GDM1 (cell line): ENCODE measurements around the gene MAN1B1.

Source experiments
- DNase-seq: peaks from one replicate; lab custom pipeline; 2025; lab: John Stamatoyannopoulos, UW

The MAN1B1 gene

DNA sequence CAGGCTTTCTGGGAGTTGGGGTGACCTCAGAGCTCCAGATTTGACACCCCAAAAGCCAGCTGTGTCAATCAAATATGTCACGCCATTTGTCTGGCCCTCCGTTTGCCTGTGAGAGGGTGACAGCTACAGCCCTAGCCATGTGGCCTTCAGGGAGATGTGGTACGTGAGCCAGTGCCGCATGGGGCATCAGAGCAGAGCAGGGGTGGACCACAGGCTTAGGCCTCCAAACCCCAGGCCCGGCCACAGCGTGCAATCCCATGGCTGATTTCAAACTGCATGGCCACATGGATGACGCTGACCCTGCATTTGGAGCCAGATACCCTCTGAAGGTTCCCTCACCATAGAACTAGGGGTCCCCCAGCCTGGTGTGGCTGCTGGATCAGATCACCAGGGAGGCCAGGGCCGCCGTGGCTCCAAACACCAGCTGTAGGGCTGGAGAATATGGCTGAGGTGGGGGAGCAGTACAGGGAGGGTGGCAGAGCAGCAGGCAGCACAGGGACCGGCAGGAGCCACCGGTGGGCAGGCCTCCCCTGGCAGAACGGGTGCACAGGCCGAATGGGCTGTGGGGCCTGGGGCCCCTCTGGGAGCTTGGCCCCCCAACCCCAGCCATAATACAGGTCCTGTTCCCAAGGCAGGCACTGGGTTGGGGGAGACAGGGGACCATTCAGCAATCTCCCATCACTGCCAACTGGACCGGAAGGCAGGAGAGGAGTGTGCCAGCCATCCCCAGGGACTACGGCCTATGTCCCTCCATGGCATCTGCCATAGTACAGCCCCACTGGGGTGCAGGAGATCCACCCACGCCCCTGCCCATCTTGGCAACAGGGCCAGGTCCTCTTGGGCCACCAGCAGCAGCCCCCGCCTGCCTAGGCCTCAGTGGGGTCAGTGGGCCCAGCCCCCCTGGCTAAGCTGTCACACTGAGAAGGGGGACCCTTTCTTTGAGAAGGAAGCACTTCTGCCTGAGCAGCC, 18.0 kb upstream of the MAN1B1 start:
- no peak for DNase-seq

DNA sequence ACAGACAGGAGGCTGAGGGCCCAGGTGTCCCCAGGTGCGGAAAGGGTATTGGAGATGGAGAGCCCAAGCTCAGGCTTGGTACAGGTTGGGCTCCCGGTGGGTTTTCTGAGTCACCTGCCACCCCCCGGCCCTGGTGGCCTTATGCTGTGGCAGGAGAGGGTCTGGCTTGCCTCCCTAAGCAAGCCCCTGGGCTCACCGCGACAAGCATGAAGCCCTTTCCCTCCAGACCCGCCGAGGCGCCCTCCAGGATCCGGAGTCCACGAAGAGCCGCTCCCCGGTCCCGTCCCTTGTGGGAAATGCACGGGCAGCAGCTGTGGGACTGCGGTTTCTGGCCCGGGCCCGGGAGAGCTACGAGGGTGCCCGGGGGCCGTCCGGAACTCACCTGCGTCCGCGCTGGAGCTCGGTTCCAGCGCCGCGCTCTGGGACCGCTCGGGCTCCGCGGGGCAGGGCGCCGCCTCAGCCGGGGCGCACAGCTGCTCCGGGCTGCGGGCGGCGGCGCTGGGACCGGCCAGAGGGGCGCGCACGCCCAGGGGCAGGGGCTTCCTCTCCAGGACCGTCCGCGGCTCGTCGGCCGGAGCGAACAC, 17.2 kb upstream of the MAN1B1 start:
- DNase-seq: no peak

DNA sequence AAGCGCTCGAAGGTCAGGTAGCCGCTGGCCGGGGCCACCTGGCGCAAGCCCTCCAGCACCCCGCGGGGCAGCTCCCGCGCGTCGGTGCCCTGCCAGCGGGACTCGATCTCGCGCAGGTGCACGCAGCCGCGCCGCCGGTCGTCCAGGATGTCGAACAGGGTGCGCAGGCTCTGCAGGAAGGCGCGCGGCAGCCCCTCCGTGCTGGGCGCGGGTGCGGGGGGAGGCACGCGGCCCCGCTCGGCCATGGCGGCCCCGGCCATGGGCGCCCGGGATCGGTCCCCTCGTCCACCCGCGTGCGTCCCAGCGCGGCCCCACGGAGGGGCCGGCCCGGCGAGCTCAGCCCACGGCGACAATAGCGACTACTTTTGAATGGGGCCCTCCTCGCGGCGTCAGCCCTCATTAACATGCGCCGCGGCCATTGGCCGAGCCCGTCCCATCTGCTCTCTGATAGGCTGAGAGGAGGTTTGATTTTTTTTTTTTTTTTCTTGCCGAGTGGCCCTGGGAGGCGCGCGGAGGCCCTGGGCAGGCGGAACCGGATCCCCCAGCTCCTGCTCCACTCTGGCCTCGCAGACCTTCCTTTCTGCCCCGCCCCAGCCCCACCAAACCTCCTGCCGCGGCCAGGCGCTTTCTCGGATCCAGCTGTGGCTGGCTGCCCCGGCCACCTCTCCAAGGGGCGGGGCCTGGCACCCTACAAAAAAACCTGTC, 16.4 kb upstream of the MAN1B1 start, which contains the start of gene SAPCD2:
Gene SAPCD2 (minus strand): TSS at position 357 of the 705 bp plus-strand sequence. CDS start 97 bp downstream, at position 260.
- DNase-seq: peak; percentile 86

DNA sequence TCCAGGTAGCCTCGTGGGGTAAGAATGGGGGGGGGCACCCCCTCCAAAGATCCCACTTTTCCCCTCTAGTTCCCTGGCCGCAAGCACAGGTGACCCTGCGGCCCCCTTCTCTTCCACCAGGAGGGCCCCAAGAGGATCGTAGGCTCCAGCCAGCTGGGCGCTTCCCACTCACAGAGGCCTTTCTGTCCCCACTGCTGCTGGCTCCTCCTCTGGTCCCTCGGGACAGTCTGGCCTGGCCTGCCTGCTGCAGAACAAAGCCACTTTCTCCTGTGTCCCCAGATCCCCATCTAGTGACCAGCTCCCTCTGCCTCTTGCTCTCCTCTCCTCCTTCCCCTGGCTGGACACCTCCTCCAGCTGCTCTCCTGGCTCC, 15.9 kb upstream of the MAN1B1 start:
- DNase-seq: no peak

DNA sequence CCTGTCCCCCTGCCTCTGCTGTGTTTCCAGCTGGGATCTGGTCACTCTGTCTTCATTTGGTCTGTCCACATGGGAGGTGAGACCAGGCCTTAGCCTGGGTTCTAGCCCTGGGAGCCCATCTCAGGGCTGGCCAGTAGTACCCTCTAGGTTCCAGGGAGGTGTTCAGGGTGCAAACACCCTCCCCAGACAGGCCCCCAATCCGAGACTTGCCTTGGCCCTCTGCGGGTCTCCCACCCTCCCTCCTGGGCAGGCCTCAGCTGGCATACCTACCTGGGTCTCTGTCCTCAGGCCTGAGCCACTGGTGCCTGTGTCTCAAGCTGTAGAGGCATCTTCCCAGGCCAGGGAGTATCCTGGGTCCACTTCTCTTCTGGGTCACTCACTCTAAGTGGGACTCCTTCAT, 15.5 kb upstream of the MAN1B1 start:
- DNase-seq: no peak

DNA sequence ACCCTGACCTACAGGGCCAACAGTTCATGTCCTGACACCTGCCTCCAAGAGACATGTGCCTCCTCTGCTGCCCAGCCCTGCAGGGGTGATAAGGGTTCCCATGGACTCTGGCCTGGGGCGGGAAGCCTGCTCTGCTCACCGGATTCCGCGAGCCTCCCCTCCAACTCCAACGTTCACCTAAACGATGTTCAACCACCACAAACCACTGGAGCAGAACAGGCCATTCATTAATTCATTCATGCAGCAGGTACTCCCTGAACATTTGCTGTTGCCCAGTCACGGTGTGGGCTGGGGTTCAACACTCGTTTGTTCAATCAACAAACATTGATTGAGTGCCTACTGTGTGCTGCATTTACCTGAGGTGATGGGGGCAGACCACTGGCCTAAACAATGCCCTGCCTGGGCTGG, 12.8 kb upstream of the MAN1B1 start:
- no peak for DNase-seq

DNA sequence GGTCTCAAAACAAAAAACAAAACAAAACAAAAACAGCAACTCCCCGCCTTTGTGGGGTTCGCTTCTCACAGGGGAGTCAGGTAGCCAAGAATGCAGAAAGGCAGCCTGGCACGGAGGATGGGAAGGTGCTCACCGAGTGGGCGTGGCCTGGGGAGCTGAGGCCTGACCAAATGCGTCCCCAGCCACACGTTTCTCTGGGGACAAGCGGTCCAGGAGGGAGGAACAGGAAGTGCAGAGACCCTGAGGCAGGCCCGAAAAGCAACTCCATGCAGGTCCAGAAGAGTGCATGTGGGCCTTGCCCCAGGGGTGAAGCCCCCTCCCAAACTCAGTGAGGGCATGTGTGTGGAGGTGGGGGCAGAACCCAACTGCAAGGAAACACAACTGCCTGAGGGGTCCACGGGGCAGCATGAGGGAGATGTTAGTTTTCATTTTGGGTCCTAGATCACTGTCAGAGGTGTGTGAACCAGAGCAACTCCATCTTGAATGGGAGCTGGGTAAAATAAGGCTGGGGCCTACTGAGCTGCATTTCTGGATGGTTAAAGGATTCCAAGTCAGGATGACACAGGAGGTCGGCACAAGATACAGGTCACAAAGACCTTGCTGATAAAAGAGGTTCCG, 12.0 kb upstream of the MAN1B1 start:
- DNase-seq: no peak

DNA sequence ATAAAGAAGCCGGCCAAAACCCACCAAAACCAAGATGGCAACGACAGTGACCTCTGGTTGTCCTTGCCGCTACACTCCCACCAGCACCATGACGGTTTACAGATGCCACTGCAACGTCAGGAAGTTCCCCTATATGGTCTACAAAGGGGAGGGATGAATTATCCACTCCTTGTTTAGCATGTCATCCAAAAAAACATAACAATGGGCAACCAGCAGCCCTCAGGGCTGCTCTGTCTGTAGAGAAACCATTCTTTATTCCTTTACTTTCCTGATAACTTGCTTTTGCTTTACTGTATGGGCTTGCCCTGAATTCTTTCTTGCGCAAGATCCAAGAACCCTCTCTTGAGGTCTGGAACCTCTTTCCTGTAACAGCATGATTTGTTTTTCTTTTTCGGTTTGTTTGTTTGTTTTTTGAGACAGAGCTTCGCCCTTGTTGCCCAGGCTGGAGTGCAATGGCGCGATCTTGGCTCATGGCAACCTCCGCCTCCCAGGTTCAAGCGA, 11.5 kb upstream of the MAN1B1 start:
- DNase-seq: no peak

DNA sequence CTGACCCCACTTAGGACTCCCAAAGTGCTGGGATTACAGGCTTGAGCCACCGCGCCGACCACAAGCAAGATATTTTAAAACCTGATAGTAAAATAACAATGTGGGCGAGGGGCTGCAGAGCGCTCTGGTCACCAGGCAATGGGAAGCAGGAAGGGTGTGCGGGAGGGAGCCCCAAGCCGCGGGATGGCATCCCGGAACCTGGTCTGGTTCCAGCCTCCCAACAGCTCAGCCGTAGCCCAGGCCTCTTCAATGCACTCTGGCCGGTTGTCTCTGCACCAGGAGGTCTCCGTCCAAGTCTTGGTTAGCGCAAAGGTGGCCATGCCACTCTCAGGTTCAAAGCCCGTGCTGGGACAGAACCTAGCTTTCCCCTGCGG, 10.2 kb upstream of the MAN1B1 start:
- no peak for DNase-seq

DNA sequence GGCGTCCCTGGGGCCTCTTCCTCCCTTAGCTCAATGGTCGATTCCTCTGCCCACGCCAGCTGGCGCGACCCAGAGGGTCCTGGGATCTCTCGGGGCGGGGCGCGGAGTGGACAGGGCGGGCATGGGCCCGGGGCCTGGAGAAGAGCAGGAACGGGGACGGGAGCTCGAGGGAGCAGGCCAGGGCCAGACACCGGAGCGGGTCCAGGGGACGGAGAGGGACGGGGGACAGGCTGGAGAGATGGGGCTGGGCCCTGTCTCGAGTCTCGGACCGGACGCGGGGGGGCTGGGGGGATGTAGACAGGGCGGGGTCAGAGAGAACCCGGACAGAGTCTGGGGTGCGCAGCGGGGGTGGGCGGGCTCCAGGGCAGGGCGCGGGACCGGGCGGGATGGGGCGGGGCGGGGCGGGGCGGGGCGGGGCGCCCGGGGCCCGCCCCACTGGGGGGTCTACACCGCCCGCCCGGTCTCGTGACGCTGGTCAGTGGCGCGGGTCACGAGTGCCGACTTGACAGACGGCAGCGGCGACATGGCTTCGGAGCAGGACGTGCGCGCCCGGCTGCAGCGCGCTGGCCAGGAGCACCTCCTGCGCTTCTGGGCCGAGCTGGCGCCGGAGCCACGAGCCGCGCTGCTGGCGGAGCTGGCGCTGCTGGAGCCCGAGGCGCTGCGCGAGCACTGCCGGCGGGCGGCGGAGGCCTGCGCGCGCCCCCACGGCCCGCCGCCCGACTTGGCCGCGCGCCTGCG, 9.6 kb upstream of the MAN1B1 start, which contains the start of gene UAP1L1:
Gene UAP1L1 (plus strand): TSS at position 508 of the 738 bp plus-strand sequence. CDS start 16 bp downstream, at position 524.
- DNase-seq: peak; percentile 11

DNA sequence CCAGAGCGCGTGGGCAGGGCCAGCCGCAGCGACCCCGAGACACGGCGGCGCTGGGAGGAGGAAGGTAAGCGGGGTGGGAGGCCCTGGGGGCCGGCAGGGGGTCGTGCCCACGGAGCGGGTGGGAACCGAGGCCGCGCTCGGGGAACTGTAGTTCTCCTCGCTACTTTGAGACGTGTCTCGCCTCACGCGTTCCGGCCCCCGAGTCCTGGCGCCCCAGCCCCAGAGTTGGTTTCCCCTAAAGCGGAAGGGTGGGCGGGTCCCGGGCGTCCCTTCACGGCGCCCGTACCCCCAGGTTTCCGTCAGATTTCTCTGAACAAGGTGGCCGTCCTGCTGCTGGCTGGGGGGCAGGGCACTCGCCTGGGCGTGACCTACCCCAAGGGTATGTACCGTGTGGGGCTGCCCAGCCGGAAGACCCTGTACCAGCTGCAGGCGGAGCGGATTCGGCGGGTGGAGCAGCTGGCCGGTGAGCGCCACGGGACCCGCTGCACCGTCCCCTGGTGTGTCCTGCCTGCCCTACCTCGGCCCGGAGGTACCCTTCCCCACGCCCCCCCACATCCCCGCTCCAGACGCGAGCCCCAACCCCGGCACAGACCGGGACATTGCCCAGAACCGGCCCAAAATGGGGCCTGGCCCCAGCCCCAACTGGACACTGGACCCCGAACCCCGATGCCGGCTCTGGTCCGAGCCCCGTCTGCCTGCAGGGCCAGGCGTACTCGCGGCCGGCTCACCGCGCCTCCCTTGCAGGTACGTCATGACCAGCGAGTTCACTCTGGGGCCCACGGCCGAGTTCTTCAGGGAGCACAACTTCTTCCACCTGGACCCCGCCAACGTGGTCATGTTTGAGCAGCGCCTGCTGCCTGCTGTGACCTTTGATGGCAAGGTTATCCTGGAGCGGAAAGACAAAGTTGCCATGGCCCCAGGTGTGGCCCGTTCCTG, 8.8 kb upstream of the MAN1B1 start:
- no peak for DNase-seq

DNA sequence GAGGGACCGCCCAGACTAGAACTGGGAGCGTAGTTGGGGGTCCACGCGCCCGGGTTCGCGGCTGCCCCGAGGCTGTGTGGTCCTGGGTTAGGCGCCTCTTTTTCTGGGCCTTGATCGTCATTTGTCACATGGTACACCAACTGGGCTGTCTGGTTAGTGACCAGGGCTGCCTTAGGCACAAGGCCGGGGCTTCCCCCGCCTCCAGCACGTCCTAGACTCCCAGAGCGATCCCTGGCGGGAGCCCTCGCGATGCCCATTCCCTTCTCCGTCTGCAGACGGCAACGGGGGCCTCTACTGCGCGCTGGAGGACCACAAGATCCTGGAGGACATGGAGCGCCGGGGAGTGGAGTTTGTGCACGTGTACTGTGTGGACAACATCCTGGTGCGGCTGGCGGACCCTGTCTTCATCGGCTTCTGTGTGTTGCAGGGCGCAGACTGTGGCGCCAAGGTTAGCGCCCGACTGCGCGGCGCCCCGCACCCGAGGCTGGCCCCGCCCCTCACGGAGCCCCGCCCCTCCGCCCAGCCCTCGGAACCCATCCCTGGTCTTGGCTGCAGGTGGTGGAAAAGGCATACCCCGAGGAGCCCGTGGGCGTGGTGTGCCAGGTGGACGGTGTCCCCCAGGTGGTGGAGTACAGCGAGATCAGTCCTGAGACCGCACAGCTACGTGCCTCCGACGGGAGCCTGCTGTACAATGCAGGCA, 7.9 kb upstream of the MAN1B1 start:
- no peak for DNase-seq

DNA sequence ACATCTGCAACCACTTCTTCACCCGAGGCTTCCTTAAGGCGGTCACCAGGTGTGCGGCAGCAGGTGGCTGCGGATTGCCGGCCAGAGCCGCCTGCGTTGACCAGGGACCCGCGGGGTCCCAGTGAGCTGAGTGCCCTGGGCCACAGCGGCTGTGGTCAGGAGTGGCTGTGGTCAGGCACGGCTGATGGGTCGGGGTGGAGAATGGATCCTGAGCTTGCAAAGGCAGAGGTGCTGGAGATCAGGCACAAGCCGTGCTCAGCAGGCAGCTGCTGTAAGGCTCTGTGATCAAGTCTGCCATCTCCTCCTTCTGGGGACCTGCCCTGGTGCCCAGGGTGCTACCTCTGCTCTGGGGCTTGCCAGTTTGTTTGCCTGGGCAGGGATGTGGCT, 7.4 kb upstream of the MAN1B1 start:
- no peak for DNase-seq

DNA sequence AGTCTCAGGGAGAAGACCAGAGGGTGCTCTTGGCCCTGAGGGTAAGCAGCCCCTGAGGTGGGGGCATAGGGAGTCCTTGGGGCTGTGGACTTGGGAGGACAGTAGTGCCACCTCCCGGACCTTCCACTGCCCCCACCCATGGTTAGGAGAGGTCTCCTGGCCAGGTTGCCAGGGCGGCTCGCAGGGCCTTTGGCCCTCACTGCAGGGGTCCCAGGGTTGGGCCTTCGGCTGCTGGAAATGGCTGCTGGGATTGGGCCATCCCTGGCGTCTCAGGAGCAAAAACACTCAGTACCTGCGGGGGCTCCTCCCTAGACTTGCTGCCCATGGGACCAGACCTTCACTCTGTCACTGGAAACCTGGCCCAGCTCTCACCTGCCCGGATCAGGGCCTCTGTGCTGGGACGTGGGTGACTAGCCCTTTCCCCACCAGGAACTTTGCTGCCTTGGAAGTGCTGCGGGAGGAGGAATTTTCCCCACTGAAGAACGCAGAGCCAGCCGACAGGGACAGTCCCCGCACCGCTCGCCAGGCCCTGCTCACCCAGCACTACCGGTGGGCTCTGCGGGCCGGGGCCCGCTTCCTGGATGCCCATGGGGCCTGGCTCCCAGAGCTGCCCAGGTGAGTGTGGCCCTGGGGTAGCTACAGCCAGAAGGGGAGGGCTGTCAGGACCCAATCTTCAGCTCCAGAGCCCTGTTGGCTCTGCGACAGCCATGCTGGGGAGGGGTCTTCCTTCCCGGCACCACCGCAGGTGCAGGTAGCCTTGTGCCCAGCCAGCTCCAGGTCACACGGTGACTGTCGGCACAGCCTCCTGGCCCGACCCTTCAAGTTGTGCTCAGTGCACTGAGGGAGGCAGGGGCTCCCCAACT, 6.3 kb upstream of the MAN1B1 start:
- no peak for DNase-seq

DNA sequence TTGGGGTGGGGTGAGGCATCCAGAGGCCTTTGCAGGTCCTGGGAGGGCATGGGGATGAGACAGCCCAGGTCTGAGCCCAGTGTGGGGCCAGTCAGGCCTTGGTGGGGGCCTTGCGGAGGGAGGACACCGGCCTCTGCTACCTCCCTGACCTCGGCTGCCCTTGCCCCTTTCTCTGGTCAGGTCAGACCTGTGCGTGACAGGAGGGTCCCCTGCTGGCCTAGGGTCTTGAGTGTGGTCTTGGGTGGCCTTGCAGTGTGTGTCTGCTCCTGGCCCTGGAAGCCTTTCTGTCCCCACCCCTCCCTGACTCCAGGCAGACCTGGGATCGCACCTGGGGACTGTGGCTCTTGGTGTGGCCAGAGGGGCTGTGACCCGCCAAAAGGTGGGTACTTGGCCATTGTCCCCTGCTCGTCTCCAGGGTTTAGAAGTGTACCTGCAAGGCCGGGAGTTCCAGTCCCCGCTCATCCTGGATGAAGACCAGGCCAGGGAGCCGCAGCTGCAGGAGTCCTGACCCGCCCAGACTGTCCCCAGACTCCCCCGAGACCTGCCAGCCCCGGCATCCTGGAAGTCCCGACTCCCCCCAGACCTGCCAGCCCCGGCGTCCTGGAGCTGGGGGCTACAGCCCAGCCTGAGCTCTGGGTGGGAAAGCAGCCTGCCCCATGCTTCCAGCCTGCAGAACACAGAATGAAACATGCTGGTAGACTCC, 4.4 kb upstream of the MAN1B1 start:
- DNase-seq: no peak

DNA sequence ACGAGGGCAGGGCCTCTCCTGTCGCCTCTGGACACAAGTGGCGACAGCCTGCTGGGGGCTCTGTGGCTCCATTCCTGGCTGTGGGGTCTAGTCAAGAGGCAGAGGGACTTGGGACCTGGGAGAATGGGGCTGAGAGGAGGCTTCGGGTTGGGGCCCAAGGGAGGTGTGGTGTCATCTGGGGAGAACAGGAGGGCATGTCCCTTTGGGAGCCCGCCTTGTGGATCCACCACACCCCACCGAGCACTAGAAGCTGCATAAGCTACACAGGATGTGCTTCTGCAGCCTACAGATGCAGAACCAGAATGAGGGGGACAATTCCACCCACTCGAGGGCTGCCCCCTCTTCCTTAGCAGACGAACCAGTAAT, 3.9 kb upstream of the MAN1B1 start:
- DNase-seq: no peak

DNA sequence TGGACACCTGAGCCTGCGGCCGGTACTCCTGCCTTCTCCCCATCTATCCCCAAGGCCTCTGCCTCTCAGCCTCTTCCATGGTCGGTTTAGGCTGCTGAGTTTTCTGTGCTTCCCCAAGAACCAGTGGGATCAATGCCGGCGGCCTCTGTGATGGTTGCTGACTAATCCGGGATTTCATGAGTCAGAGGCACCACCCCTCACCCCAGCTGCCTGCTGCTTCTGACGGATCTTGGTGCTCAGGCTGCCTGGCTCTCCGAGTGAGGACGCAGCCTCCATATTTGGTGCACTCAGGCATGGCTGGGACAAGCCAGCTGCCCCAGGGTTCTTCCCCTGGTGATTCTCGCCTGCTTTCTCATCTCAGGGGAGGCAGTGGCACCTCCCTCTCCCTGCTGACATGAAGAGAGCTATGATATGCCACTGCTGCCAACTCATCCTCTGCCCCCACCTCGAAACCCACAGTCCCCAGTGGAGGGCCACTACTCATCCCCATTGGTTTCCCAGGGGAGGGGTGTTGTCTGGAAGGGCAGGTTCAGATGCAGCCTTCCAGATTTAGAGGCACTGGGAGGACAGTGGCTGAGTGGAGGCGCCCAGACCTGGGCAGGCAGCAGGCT, 3.3 kb upstream of the MAN1B1 start:
- DNase-seq: no peak

DNA sequence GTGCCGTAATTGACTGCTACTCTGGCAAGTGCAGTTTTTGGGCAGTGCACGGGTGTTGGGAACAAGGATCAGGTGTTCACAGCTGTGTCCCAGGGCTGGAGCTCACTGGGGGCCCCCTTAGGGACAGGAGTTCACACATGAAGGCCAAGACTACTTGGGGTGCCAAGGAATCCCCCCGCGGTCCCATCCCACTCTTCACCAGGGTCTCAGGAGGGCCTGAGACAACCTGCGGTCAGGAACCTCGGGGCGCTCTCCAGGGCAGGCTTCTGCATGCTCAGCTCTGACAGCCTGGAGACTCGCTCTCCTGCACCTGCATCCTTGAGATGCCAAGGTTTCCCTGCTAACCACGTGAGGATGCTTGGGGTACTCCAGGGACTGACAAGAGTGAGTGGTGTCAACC, 2.3 kb upstream of the MAN1B1 start:
- no peak for DNase-seq
